Right kidney (tissue), 1 donor: ENCODE measurements around the gene CHTF8.
"Not testable (repeated sequence)": the region's sequence is repeated elsewhere in the genome, so short reads cannot be mapped to it uniquely, and the experiment has no call there.

Experiments used
- DNase-seq: peaks from one replicate; pipeline ENCODE4 v3.0.0-alpha.2; 2016

CHTF8 gene

DNA sequence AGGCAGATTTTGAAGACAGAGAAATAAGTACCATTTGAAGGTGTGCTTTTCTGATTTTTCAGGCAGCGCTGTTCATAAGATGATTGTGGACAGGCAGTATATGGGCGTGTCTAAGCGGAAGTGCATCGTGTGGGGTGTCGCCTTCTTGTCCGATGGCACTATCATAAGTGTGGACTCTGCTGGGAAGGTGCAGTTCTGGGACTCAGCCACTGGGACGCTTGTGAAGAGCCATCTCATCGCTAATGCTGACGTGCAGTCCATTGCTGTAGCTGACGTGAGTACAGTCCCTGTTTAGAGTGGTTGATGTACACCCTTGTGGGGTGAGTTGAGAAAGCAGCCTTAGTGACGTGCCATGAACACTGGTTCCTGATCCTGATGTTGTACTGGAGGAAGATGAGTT lies 10.7 kb upstream of the CHTF8 start:
- no peak for DNase-seq

DNA sequence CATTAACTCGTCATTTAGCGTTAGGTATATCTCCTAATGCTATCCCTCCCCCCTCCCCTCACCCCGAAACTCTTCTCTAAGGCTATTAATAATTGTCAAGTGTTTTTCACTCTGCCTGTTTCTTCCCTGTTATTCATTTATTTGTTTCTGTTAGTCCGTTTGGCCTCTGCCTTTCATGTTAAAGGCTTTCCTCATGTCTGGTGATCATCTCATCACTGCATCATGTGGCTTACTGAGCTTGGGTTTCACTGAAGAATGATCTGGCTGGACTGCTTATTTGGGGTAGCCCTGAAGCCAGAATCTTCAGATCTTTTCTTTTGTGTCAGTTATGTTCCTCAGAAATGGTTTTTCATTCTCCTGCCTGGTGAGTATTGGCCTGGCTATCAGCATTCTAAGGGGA lies 9.5 kb upstream of the CHTF8 start:
- no peak for DNase-seq

- DNase-seq: no peak
These were observed 8.6 kb upstream of the CHTF8 start for GRCh38 chr16:69141014-69141413.

- not testable (repeated sequence) for DNase-seq
These were observed 7.1 kb upstream of the CHTF8 start for GRCh38 chr16:69139464-69139863.

GRCh38 chr16:69138608-69139007 lies 6.2 kb upstream of the CHTF8 start:
- DNase-seq: no peak

DNA sequence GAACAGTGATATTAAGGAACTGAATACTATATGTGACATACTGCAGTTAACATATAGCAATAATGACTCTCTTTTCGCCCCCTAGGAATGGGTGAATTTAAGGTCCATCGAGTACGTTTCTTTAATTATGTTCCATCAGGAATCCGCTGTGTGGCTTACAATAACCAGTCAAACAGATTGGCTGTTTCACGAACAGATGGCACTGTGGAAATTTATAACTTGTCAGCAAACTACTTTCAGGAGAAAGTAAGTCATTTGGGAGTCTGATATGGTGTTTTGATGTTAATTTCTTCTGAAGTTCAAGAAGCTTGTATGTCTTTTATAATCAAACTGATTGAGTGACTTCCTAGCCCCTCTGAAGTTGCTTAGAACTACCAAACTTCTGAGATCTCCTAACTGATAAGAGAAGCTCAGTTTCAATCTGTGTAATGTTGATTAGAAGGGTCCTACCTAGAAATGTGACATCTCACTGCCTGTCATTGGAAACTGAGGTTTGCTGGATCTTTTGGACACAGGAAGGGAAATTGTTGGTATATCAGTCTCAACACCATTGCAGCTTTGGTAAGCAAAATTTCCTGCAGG lies 1.1 kb upstream of the CHTF8 start:
- DNase-seq: no peak

DNA sequence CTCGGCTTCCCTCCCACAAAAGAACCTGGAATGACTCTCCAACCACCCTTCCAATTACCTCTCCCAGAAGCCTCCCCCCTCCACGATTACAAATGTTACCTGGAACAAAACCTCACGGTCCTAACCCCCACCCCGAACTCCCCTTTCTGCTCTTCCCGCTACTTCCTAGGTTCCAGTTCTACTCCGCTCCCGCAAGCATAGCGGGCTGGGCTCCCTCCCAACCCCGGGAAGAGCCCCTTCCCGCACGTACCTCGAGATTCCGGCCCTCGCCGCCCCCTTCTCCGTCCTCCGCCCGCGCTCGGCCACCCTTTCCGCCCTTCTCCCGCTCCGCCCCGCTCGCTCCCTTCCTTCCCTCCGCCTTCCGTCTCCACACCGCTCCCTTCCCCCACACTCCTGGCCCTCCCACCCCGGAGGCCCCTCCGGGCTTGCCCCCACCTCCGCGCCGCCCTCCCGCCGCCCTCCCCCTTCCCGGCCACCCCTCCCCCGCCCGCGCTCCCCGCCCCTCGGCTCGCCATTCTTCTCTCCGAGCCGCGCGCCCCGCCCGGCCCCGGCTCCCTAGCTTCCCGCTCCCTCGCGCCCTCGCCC lies 457 bp downstream of the CHTF8 start:
- DNase-seq: peak; percentile 73

DNA sequence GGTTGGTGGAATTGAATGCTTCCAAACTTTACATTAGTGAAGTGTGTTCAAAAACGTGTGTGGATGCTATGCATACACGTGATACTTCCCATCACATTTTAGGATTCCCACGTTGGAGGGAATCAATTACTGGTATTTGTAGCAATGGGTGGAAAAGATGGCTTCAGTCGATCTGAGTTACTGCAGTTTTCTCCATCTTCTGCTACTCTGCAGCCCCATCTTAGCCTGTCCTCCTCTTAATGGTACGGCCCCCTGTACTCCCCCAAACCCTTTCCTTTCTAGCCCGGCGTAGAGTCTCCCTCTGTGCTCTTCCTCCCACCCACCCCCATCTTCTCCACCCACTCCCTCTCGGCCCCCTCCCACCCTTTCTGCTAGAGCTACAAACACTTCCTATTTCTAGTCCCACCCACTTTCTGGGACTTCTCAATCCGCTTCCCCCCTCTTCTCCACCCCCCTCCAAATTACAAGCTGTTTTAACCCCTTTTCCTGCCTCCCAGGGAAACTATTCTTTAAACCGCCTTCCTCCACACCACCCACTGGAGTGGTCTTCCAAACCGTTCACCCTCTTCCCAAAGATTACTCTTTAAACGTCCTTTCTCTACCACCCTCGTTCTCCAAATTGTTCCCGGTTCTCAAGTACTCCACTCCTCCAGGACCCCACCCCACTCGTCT lies 1.1 kb downstream of the CHTF8 start:
- no peak for DNase-seq

DNA sequence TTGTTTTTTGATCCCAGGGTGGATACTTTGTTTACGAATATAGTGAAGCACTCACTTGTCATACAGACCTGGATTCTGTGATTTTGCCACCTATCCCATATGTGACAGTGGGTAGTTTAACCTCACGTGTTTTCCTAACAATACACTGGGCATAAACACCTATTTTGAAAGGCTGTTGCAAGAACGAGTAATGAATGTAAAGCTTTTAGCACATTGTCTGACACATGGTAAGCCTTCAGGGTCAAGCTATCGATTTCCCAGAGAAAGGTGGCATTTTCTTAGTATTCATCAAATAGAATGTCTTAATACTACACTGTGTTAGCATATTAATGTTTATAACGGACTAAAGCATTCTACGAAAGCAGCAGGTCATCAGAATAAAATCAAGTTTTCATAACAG lies 1.9 kb downstream of the CHTF8 start:
- no peak for DNase-seq

- no peak for DNase-seq
These were observed 4.3 kb downstream of the CHTF8 start for GRCh38 chr16:69127966-69128510.

DNA sequence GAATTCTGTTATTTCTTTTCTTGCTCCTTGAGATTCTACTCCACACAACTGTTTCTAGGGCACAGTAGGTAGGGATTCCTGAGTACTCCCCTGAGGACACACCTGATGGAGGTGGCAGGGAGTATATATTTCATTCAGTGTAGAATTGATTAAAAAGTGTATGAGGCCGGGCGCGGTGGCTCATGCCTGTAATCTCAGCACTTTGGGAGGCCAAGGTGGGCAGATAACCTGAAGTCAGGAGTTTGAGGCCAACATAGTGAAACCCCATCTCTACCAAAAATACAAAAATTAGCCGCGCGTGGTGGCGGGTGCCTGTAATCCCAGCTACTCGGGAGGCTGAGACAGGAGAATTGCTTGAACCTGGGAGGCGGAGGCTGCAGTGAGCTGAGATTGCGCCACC lies 5.6 kb downstream of the CHTF8 start:
- DNase-seq: not testable (repeated sequence)

- no peak for DNase-seq
These were observed 6.2 kb downstream of the CHTF8 start for GRCh38 chr16:69126221-69126620.

DNA sequence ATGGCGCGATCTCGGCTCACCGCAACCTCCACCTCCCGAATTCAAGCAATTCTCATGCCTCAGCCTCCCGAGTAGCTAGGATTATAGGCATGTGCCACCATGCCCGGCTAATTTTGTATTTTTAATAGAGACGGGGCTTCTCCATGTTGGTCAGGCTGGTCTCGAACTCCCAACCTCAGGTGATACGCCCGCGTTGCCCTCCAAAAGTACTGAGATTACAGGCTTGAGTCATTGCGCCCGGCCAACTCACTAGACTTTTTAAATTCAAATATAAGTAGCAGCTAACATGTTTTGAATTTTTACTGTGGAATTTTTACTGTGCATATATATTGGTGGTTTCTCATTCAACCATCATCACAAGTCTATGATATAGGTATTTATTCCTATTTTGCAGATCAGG lies 7.4 kb downstream of the CHTF8 start:
- not testable (repeated sequence) for DNase-seq

DNA sequence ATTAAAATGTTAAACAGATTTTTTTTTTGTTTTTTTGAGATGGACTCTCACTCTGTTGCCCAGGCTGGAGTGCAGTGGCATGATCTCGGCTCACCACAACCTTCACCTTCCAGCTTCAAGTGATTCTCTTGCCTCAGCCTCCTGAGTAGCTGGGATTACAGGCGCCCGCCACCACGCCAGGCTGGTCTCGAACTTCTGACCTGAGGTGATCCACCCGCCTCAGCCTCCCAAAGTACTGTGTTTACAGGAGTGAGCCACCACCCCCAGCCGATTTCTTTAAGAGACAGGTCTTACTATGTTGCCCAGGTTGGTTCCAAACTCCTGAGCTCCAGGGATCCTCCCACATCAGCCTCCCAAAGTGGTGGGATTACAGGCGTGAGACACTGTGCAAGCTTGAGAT lies 8.0 kb downstream of the CHTF8 start:
- DNase-seq: not testable (repeated sequence)

- no peak for DNase-seq
These were observed 8.5 kb downstream of the CHTF8 start for GRCh38 chr16:69123910-69124309.

GRCh38 chr16:69120096-69120664 lies 12.2 kb downstream of the CHTF8 start:
- no peak for DNase-seq

- no peak for DNase-seq
These were observed 12.9 kb downstream of the CHTF8 start for GRCh38 chr16:69119536-69119935.

DNA sequence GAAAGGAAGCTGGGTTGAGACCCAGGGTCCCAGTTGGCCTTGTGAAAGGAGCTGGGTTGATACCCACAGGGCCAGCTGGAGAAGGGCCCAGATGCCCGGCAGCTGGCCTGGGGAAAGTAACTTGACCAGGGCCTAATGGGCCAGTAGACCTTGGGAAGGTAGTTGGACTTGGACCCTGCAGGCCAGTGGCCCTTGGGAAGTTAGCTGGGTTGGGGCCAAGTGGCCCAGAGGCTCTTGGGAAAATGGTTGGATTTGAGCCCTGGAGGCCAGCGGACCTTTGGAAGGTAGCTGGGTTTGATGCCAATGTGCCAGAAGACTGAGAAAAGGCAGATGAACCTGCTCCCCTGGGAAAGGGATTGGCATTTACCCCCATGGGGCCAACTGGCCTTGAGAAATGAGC lies 13.4 kb downstream of the CHTF8 start:
- DNase-seq: no peak

GRCh38 chr16:69118468-69118867 lies 13.9 kb downstream of the CHTF8 start:
- DNase-seq: no peak

GRCh38 chr16:69116906-69117305 lies 15.5 kb downstream of the CHTF8 start:
- DNase-seq: no peak

DNA sequence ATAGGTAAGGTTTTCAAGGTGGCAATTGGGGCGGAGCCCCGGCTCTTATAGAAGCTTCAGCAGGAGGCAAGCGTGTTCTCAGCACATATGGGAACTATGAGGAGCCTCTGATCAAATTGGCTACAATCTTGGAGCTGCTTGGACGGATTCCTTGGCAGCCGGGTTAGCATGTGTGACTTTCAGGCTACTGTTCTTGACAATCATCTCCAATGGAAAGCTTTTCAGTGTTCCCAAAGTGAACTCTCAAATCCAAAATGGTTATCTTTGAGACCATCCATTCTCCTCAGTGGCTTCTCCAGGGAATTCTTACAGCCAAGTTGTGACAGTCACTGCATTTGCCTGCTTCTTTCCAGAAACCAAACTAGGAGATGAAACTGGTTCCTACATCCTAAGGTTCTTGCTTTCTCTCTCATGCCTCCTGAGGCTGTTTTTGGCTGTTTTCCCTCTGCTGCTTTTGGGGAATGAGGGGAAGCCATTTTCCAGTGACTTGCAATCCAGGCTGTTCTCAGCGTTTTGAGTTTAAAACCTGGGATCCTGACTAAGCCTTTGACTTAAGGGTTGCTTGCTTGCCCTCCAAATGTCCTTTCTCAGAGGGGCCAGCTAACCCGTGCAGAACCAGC lies 16.0 kb downstream of the CHTF8 start:
- DNase-seq: no peak

DNA sequence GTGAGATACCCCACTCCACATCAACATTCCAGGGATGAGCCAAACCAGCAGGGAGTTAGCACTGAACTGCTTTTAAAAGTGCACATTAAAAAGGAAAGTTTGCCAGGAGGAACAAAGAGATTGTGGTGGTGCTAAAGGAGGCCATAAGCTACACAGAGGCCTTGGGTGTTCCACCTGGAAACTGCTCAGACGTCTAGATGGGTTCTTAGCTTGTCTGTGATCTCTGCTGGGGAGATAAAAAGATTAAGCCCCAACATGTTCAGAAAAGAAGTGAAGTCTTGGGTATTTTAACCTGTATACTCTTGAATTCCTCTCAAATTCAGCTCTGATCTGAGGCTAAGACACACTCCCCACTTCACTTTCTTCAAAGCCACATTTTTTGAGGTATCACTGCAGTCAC lies 16.6 kb downstream of the CHTF8 start:
- DNase-seq: no peak

DNA sequence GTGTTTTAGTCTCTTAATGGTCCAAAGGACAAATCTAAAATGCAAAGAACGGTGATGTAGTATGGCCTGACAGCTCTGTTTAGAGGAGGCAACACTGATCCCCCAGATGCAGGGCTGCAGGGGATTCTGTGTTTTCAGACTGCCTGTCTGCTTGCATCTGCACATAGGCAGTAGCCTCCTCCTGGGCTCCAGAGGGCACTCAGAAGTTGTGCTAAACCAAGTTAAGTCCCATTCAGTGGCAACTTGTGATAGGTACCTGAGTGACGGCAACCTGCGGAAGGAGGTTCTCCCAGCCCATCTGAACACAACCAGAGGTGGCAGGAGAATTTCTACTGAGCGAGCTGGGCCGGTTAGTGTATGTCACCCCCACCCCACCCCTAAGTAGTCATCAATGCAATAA lies 17.0 kb downstream of the CHTF8 start:
- DNase-seq: no peak
